Fibroblast of villous mesenchyme (primary cell): ENCODE measurements around the gene MIER2. TPM values are rescaled to one million over a fixed set of nuclear protein-coding genes. Genes with fewer than 3 reads are reported as not detected.

ENCODE experiments used
- DNase-seq: peaks from one replicate; pipeline ENCODE4 v3.0.0-alpha.2; 2010; ENCODE audit warnings: low read depth
- H3K4me3 ChIP-seq: 2 replicates; pipeline ENCODE4 v1.5.1; 2011; ENCODE audit warnings: low read depth, mild to moderate bottlenecking, low read length
- CTCF ChIP-seq: IDR thresholded peaks from 2 replicates; pipeline ENCODE4 v1.5.1; 2012; ENCODE audit warnings: low read depth, mild to moderate bottlenecking, low read length; ENCODE audit not compliant: insufficient read depth
- total RNA-seq: library from RNA; depleted of rRNA; stranded (reverse); fragments of >200 nt; gene quantifications from 2 replicates; pipeline ENCODE4 v1.2.3, GENCODE V29; 2012

Gene MIER2
- total RNA-seq, 1 donor, result 19.9 TPM

- no peak for TF ChIP-seq CTCF
- H3K4me3 ChIP-seq, result no peak overlapping the region
- DNase-seq, result no peak
Measured at GRCh38 chr19:281992-282391, 62.6 kb downstream of the MIER2 start.

GRCh38 chr19:281156-281853, 63.3 kb downstream of the MIER2 start:
- H3K4me3 ChIP-seq, result no peak overlapping the region
- TF ChIP-seq CTCF, result no peak
- no peak for DNase-seq

- DNase-seq, result no peak
- no peak overlapping the region for H3K4me3 ChIP-seq
- no peak for TF ChIP-seq CTCF
Measured at GRCh38 chr19:280541-281009, 64.0 kb downstream of the MIER2 start.

GRCh38 chr19:279656-280055, 64.9 kb downstream of the MIER2 start:
- no peak overlapping the region for H3K4me3 ChIP-seq
- no peak for TF ChIP-seq CTCF
- no peak for DNase-seq

GRCh38 chr19:279231-279630, 65.4 kb downstream of the MIER2 start:
- no peak for DNase-seq
- H3K4me3 ChIP-seq, result no peak overlapping the region
- TF ChIP-seq CTCF, result no peak

- peak; percentile 64 for DNase-seq
- no peak for TF ChIP-seq CTCF
- no peak overlapping the region for H3K4me3 ChIP-seq
Measured at GRCh38 chr19:277581-278165, 66.9 kb downstream of the MIER2 start.
